ENCODE measurements around the gene GAN. TPM values are rescaled to one million over a fixed set of nuclear protein-coding genes. Genes with fewer than 3 reads are reported as not detected.
"Not testable (repeated sequence)": the region's sequence is repeated elsewhere in the genome, so short reads cannot be mapped to it uniquely, and the experiment has no call there.

GAN gene
- total and polyA plus RNA-seq, 3 donors from 2014 or later = 2.4 to 10.9 (median 10.7) TPM

- H3K9me3 ChIP-seq = no peaks in the 10 kb centered on the region
- no peak overlapping the region for H3K27ac ChIP-seq
- H3K4me1 ChIP-seq = no peaks in the 10 kb centered on the region
- intact Hi-C loops (cut with DNase I; ENCODE audit: low total_unique reads) = no loop called here
- 95 to 97% methylated on average over 5 of the region's 5 CpGs for WGBS, 2 donors
- no peaks in the 10 kb centered on the region for H3K27me3 ChIP-seq
- H3K36me3 ChIP-seq (ENCODE audit: low read depth, missing control alignments) = no peaks in the 10 kb centered on the region
- no peak overlapping the region for H3K4me3 ChIP-seq
- no peak for DNase-seq
- TF ChIP-seq POLR2A (IDR thresholded peaks at IDR 0.05) (no peak), CTCF (IDR thresholded peaks at IDR 0.05) (no peak)
Measured at GRCh38 chr16:81337097-81337496, 22.3 kb downstream of the GAN start.

- intact Hi-C loops (cut with DNase I; ENCODE audit: low total_unique reads); H3K9me3 ChIP-seq; H3K4me1 ChIP-seq; H3K36me3 ChIP-seq (ENCODE audit: low read depth, missing control alignments); H3K27ac ChIP-seq; DNase-seq; H3K4me3 ChIP-seq; H3K27me3 ChIP-seq: not testable (repeated sequence)
- 95% methylated on average over 3 of the region's 3 CpGs for WGBS, 2 donors
Measured at GRCh38 chr16:81345172-81345571, 30.4 kb downstream of the GAN start.

GRCh38 chr16:81347425-81347824 is 32.7 kb downstream of the GAN start:
- WGBS, 2 donors = 91 to 100% methylated on average over 1 of the region's 1 CpG
- H3K27me3 ChIP-seq = no peaks in the 10 kb centered on the region
- H3K27ac ChIP-seq = no peak overlapping the region
- no peaks in the 10 kb centered on the region for H3K36me3 ChIP-seq (ENCODE audit: low read depth, missing control alignments)
- no peaks in the 10 kb centered on the region for H3K9me3 ChIP-seq
- intact Hi-C loops (cut with DNase I; ENCODE audit: low total_unique reads) = no loop called here
- no peak for DNase-seq
- H3K4me1 ChIP-seq = no peaks in the 10 kb centered on the region
- H3K4me3 ChIP-seq = no peak overlapping the region
- TF ChIP-seq CTCF (IDR thresholded peaks at IDR 0.05) (no peak), POLR2A (IDR thresholded peaks at IDR 0.05) (no peak)

GRCh38 chr16:81349608-81350305 is 35.0 kb downstream of the GAN start:
- no peak overlapping the region for H3K27ac ChIP-seq
- no peaks in the 10 kb centered on the region for H3K27me3 ChIP-seq
- no peaks in the 10 kb centered on the region for H3K36me3 ChIP-seq (ENCODE audit: low read depth, missing control alignments)
- no peak overlapping the region for H3K4me3 ChIP-seq
- intact Hi-C loops (cut with DNase I; ENCODE audit: low total_unique reads) = no loop called here
- WGBS, 2 donors = 92% methylated on average over 4 of the region's 4 CpGs
- TF ChIP-seq CTCF (IDR thresholded peaks at IDR 0.05) (no peak), POLR2A (IDR thresholded peaks at IDR 0.05) (no peak)
- DNase-seq = no peak
- H3K4me1 ChIP-seq = no peaks in the 10 kb centered on the region
- H3K9me3 ChIP-seq = no peaks in the 10 kb centered on the region

- intact Hi-C loops (cut with DNase I; ENCODE audit: low total_unique reads) = no loop called here
- no peaks in the 10 kb centered on the region for H3K36me3 ChIP-seq (ENCODE audit: low read depth, missing control alignments)
- H3K9me3 ChIP-seq = no peaks in the 10 kb centered on the region
- no peak overlapping the region for H3K4me3 ChIP-seq
- H3K27ac ChIP-seq = no peak overlapping the region
- 94 to 97% methylated on average over 4 of the region's 4 CpGs for WGBS, 2 donors
- no peaks in the 10 kb centered on the region for H3K27me3 ChIP-seq
- TF ChIP-seq CTCF (IDR thresholded peaks at IDR 0.05) = no peak
- no peak for TF ChIP-seq POLR2A (IDR thresholded peaks at IDR 0.05)
- H3K4me1 ChIP-seq = no peaks in the 10 kb centered on the region
- no peak for DNase-seq
Measured at GRCh38 chr16:81350306-81350615, 35.5 kb downstream of the GAN start.

Data from testis (tissue), 3 donors.